ENCODE measurements around the gene TBL3. TPM values are rescaled to one million over a fixed set of nuclear protein-coding genes. Genes with fewer than 3 reads are reported as not detected.

The TBL3 gene
- polyA plus RNA-seq, 1 donor from 2014 or later: 21.4 TPM

DNA sequence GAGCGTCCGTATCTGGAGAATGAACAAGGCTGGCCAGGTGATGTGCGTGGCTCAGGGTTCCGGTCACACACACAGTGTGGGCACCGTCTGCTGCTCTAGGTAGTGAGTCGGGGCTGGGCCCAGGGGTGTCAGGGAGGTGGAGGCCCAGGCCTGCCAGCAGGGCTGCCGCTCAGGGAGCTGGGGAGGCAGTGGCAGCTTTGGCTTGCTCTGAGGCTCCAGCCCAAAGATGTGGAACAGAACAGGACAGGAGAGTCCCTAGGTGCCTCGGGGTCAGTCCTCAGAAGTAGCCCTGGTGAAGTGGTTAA, 4.3 kb downstream of the TBL3 start:
- H3K4me3 ChIP-seq (ENCODE audit: low read length): no peak overlapping the region
- H3K9ac ChIP-seq (ENCODE audit: low read length): no peak overlapping the region
- no peak overlapping the region for H2AFZ ChIP-seq (ENCODE audit: low read depth, low read length)
- H3K9me2 ChIP-seq (ENCODE audit: insufficient read depth, low read length): no peaks in the 10 kb centered on the region
- H3K9me3 ChIP-seq (ENCODE audit: low read length): no peaks in the 10 kb centered on the region
- H3F3A ChIP-seq (ENCODE audit: insufficient read depth, low read length, poor library complexity, severe bottlenecking): no peaks in the 10 kb centered on the region
- H4K20me1 ChIP-seq (ENCODE audit: insufficient read depth): no peaks in the 10 kb centered on the region
- no peak overlapping the region for H3K4me2 ChIP-seq (ENCODE audit: low read length)
- no peak for TF ChIP-seq EZH2 (IDR thresholded peaks at IDR 0.05; ENCODE audit: borderline replicate concordance, insufficient read depth, low read length, poor library complexity, severe bottlenecking)
- TF ChIP-seq MXI1 (conservative IDR thresholded peaks at IDR 0.05; ENCODE audit: poor library complexity, severe bottlenecking): no peak
- TF ChIP-seq EP300 (conservative IDR thresholded peaks at IDR 0.05; ENCODE audit: poor library complexity, severe bottlenecking): no peak
- no peak for TF ChIP-seq POLR2AphosphoS5 (IDR thresholded peaks at IDR 0.05)
- TF ChIP-seq SMC3 (conservative IDR thresholded peaks at IDR 0.05; ENCODE audit: poor library complexity): no peak
- no peak for TF ChIP-seq TAF1 (IDR thresholded peaks at IDR 0.05; ENCODE audit: low read depth)
- TF ChIP-seq, protein P1, sequence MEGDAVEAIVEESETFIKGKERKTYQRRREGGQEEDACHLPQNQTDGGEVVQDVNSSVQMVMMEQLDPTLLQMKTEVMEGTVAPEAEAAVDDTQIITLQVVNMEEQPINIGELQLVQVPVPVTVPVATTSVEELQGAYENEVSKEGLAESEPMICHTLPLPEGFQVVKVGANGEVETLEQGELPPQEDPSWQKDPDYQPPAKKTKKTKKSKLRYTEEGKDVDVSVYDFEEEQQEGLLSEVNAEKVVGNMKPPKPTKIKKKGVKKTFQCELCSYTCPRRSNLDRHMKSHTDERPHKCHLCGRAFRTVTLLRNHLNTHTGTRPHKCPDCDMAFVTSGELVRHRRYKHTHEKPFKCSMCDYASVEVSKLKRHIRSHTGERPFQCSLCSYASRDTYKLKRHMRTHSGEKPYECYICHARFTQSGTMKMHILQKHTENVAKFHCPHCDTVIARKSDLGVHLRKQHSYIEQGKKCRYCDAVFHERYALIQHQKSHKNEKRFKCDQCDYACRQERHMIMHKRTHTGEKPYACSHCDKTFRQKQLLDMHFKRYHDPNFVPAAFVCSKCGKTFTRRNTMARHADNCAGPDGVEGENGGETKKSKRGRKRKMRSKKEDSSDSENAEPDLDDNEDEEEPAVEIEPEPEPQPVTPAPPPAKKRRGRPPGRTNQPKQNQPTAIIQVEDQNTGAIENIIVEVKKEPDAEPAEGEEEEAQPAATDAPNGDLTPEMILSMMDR (IDR thresholded peaks at IDR 0.05; ENCODE audit: poor library complexity, severe bottlenecking): no peak
- TF ChIP-seq RAD21 (conservative IDR thresholded peaks at IDR 0.05): no peak
- TF ChIP-seq, protein P2, sequence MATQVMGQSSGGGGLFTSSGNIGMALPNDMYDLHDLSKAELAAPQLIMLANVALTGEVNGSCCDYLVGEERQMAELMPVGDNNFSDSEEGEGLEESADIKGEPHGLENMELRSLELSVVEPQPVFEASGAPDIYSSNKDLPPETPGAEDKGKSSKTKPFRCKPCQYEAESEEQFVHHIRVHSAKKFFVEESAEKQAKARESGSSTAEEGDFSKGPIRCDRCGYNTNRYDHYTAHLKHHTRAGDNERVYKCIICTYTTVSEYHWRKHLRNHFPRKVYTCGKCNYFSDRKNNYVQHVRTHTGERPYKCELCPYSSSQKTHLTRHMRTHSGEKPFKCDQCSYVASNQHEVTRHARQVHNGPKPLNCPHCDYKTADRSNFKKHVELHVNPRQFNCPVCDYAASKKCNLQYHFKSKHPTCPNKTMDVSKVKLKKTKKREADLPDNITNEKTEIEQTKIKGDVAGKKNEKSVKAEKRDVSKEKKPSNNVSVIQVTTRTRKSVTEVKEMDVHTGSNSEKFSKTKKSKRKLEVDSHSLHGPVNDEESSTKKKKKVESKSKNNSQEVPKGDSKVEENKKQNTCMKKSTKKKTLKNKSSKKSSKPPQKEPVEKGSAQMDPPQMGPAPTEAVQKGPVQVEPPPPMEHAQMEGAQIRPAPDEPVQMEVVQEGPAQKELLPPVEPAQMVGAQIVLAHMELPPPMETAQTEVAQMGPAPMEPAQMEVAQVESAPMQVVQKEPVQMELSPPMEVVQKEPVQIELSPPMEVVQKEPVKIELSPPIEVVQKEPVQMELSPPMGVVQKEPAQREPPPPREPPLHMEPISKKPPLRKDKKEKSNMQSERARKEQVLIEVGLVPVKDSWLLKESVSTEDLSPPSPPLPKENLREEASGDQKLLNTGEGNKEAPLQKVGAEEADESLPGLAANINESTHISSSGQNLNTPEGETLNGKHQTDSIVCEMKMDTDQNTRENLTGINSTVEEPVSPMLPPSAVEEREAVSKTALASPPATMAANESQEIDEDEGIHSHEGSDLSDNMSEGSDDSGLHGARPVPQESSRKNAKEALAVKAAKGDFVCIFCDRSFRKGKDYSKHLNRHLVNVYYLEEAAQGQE (IDR thresholded peaks at IDR 0.05; ENCODE audit: borderline replicate concordance): no peak
- no peaks in the 10 kb centered on the region for H3K36me3 ChIP-seq (ENCODE audit: insufficient read depth, low read length)
- H3K27me3 ChIP-seq (ENCODE audit: insufficient read depth, low read depth, low read length): peaks cover 29% of the 10 kb centered on the region
- peaks cover 5% of the 10 kb centered on the region for H3K79me2 ChIP-seq (replicated peaks; ENCODE audit: insufficient read depth, low read length)
- H3K27ac ChIP-seq (ENCODE audit: low read length): no peak overlapping the region

GRCh38 chr16:1976951-1977874, 5.4 kb downstream of the TBL3 start:
- Histone ChIP-seq H3K27ac (ENCODE audit: low read length) (no peak overlapping the region), H3K79me2 (replicated peaks; ENCODE audit: insufficient read depth, low read length) (peaks cover 5% of the 10 kb centered on the region), H3K27me3 (ENCODE audit: insufficient read depth, low read depth, low read length) (peaks cover 29% of the 10 kb centered on the region), H3K9me3 (ENCODE audit: low read length) (no peaks in the 10 kb centered on the region), H4K20me1 (ENCODE audit: insufficient read depth) (no peaks in the 10 kb centered on the region), H3K36me3 (ENCODE audit: insufficient read depth, low read length) (no peaks in the 10 kb centered on the region), H3K4me2 (ENCODE audit: low read length) (no peak overlapping the region), H3K9me2 (ENCODE audit: insufficient read depth, low read length) (no peaks in the 10 kb centered on the region), H3K9ac (ENCODE audit: low read length) (no peak overlapping the region), H3F3A (ENCODE audit: insufficient read depth, low read length, poor library complexity, severe bottlenecking) (no peaks in the 10 kb centered on the region), H2AFZ (ENCODE audit: low read depth, low read length) (no peak overlapping the region), H3K4me3 (ENCODE audit: low read length) (no peak overlapping the region)
- TF ChIP-seq MXI1 (conservative IDR thresholded peaks at IDR 0.05; ENCODE audit: poor library complexity, severe bottlenecking): no peak
- TF ChIP-seq SMC3 (conservative IDR thresholded peaks at IDR 0.05; ENCODE audit: poor library complexity): no peak
- TF ChIP-seq RAD21 (conservative IDR thresholded peaks at IDR 0.05): no peak
- no peak for TF ChIP-seq EP300 (conservative IDR thresholded peaks at IDR 0.05; ENCODE audit: poor library complexity, severe bottlenecking)
- no peak for TF ChIP-seq TAF1 (IDR thresholded peaks at IDR 0.05; ENCODE audit: low read depth)
- TF ChIP-seq POLR2AphosphoS5 (IDR thresholded peaks at IDR 0.05): no peak
- TF ChIP-seq, protein P1 (IDR thresholded peaks at IDR 0.05; ENCODE audit: poor library complexity, severe bottlenecking): no peak
- TF ChIP-seq, protein P2 (IDR thresholded peaks at IDR 0.05; ENCODE audit: borderline replicate concordance): no peak
- no peak for TF ChIP-seq EZH2 (IDR thresholded peaks at IDR 0.05; ENCODE audit: borderline replicate concordance, insufficient read depth, low read length, poor library complexity, severe bottlenecking)

Measured in neural cell (in vitro differentiated cells).